LHCN-M2 (cell line): Measurements from ENCODE around the gene TEN1. TPM values are rescaled to one million over a fixed set of nuclear protein-coding genes. Genes with fewer than 3 reads are reported as not detected.

Source experiments
- DNase-seq: peaks from one replicate; pipeline ENCODE4 v3.0.0-alpha.2; 2012; ENCODE audit warnings: low read depth
- total RNA-seq: library from RNA; depleted of rRNA; stranded (reverse); fragments of >200 nt; gene quantifications from 2 replicates; pipeline ENCODE4 v1.2.3, GENCODE V29; 2014

Gene TEN1
- total RNA-seq, 1 experiment from 2014 or later: 18.5 TPM

DNA sequence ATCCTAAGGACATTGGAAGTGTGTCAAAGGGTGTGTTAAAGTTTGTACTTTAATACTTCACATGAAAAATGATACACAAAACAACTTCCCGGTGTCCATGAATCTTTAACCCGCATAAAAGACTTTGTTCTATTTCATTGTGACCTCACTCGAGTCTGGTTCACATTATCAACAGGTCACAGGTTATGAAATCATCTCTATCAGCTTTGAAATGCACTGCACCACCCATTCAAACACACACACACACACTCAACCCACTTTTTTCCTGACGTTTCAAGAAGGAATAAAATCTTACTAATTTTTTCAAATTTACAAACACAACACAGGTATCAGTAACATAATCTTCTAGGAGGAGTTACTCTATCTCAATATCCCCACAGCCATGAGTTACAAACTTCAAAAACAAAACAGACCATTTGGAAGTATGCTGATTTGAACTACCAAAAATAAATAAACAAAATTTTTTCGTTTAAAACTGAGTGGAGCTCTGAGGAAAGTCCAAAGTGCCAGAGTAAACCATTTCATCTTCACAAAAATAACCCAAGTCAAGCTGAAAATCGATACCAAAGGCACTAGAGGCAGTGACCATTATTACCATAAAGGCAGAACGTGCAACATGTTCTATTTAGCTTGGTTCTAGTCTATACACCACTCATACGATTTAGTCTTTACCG, 2.7 kb upstream of the TEN1 start:
- DNase-seq: no peak

DNA sequence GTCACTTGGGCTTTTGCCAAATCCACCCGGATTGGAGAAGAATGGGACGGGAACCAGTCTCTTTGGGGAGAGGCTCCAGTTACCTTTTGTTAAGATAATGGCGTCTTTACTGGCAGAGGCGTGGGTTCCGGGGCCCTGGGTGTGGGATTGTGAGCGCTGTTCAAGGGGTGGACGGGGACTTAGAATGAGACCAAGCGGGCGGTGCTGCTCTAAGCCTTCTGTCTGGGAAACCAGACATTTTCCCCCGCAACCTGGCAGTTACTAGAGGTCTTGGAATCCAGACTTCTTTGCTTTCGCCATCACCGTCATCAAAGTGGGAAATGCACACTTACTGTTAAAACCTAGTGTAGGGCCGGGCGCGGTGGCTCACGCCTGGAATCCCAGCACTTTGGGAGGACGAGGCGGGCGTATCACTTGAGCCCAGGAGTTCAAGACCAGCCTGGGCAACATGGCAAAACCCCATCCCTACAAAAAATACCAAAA, 706 bp downstream of the TEN1 start:
- DNase-seq: no peak

DNA sequence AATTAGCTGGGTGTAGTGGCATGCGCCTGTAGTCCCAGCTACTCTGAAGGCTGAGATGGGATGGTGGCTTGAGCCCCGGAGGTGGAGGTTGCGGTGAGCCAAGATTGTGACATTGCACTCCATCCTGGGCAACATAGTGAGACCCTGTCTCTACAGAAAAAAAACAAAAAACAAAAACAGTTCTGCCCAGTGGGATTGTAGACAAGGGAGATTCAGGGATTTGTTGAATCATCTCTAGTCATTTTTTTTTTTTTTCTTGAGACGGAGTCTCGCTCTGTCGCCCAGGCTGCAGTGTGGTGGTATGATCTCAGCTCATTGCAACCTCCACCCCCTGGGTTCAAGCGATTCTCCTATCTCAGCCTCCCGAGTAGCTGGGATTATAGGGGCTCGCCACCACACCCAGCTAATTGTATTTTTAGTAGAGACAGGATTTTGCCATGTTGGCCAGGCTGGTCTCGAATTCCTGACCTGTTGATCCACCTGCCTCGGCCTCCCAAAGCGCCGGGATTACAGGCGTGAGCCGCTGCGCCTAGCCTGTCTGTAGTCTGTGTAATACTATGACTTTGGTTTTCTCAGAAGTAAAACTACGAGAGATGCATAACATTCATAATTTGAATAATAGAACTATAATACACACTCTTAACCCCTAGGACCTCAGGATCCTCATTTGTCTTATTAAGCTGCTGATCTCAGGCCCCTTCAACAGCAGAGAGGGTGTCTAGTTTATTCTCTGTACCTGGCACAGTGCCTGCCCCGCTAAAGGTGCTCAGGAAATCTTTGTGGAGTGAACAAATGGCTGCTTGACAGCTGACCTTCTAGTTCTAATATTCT, 1.4 kb downstream of the TEN1 start:
- DNase-seq: no peak

DNA sequence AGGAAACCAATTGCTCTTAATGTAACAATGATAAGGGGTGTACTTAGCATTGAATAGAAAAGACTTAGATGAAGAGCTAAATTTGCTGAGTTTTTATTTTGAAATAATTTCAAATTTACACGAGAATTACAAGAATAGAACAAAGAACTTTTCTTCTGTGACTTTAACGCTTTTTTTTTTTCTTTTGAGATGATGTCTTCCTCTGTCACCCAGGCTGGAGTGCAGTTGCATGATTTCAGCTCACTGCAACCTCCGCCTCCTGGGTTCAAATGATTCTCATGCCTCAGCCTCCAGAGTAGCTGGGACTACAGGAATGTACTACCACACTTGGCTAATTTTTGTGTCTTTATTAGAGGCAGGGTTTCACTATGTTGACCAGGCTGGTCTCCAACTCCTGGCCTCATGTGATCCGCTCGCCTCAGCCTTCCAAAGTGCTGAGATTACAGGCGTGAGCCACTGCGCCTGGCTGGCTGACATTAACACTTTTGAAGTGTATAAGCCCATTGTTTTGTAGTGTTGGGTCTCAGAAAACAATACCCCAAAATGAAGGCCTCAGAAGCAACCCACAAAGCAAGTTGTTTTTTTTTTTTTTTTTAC, 2.1 kb downstream of the TEN1 start:
- DNase-seq: no peak

DNA sequence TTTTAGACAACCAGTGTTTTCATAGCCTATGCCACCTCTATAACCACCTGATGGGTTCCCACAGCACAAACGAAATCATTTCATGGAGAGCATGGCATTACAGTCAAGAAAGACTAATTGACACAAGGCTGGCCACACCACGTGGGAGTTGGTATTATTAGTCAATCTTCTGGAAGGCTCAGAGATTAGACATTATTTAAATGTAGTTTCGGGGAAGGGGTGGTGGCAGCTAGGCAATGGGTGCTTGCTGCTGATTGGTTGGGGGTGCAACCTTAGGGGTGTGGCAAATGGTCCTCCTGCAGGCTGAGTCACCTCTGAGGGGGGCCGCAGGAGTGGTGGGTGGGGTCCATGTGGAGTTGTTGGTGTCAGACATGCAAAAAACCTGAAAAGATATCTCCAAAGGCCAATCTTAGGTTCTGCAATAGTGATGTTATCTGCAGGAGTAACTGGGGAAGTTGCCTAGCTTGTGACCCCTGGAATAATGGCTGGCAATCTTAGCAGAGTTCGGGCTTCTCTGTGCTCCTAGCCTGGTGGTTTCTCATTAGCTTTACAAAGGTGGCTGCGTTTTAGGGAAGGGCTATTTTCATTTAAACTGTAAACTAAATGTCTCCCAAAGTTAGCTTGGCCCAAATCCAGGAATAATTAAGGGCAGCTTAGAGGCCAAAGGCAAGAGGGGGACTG, 4.6 kb downstream of the TEN1 start:
- no peak for DNase-seq

DNA sequence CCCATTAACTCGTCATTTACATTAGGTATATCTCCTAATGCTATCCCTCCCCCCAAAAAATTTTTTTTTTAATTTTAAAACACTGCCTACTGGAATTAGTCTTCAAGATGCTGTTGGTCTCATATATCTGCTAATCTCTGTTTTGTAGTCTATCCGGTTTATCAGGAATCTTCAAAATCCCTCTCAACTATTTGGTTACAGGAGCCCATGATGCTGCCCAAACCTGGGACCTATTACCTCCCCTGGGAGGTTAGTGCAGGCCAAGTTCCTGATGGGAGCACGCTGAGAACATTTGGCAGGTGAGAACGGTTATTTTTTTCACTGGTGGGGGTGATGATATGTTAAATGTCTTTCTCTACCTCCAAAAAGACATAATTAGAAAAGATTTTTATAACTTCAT, 6.9 kb downstream of the TEN1 start:
- DNase-seq: no peak

DNA sequence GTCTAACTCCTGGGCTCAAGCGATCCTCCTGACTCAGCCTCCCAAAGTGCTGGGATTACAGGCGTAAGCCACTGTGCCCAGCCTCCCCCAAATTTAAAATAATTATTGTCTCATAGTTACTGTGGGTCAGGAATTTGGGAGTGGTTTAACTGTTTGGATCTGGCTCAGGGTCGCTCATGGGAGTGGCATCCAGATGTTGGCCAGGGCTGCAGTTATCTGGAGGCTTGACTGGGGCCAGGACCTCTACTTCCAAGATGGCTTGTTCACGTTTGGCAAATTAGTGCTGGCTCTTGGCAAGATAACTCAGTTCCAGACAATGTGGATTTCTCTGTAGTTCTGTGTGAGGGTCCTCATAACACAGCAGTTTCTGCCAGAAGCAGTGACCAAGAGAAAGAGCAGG, 8.0 kb downstream of the TEN1 start:
- DNase-seq: no peak

DNA sequence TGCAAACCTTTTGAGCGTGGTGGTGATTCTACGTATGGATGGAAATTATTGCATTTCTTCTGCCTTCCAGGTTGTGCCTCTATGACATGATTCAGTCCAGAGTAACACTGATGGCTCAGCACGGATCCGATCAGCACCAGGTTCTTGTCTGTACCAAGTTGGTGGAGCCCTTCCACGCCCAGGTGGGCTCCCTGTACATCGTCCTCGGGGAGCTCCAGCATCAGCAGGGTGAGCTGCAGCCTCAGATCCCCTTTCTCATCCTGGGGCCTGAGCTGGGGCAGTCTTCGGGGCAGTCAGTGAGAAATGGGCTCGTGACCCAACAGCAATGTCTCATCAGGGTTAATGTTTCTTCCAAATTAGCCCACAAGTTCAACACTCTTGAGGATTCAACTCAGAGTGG, 12.4 kb downstream of the TEN1 start:
- DNase-seq: no peak

DNA sequence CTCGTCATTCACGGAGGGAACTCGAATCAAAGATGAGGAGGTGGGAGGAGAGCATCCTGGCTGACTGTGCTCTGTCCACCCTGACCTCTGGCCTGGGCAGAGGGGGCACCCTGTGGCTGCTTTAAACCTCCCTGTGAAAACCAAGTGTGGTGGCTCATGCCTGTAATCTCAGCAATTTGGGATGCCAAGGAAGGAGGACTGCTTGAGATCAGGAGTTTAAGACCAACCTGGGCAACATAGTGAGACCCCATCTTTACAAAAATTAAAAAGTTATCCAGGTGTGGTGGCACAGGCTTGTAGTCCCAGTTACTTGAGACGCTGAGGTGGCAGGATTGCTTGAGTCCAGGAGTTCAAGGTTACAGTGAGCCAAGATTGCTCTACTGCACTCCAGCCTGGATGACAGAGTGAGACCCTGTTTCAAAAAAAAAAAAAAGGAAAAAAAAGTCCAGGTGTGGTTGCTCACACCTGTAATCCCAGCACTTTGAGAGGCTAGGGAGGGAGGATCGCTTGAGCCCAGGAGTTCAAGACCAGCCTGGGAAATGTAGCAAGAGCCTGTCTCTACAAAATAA, 15.8 kb downstream of the TEN1 start:
- no peak for DNase-seq

DNA sequence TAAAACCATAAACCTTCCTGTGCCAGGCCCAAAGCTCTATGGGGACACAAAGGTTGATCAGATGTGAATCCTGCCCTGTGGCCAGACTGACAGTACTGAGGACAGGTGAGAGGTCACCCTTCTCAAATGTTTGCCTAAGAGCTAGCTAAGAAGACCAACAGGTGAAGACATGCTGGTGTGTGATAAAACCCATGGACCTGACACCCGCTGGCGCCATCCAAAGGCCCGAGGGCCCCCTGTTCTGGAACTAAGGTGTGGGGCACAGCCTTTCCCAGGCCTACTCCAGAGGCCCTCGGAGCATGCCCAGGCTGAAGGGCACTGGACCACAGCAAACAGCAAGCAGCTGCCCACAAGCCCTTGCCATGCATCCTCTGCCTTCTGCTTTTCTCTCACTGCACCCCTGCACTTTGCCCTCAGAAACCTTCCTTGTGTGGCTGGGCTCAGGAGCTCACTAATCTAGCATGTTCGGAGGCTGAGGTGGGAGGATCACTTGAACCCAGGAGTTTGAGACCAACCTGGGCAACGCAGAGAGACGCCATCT, 16.4 kb downstream of the TEN1 start:
- no peak for DNase-seq

DNA sequence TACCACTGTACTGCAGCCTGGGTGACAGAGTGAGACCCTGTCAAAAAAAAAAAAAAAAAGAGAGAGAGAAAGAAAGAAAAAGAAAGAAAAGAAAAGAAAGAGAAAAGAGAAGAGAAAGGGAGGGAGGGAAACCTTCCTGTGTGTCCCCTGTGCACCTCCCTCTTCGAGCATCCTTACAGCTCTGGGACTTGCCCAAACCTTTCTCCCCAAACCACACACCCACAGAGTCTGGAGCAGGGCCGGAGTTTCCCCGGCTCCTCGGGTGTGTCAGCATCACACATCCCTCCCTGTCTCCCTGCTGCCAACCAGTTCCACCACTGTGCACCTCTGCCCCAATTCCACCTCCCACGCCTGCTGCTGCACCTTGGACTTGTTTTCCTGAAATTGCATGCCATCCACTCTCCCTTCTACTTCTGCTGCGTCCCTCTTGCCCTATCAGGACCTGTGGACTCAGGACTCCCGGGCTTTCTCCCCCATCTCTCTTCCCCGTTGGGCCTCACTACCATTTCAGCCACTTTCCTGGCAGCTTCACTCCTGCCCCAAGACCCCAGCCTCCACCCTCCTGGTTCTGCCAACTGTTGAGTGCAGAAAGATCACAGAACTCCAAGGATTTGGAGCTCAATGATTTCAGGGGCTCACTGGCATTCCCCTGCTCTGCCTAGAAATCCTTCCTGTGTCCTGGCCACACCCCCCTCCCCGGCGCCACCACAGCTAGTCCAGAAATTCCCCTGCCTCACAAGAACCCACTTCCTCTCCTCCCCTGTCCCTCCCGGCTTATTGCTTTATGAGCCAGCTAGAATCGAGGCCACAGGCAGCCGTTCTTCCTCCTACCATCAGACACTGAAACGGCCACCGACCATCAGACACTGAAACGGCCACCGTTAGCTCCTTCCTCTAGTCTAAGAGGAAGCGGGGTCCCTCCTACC, 17.9 kb downstream of the TEN1 start:
- DNase-seq: no peak

DNA sequence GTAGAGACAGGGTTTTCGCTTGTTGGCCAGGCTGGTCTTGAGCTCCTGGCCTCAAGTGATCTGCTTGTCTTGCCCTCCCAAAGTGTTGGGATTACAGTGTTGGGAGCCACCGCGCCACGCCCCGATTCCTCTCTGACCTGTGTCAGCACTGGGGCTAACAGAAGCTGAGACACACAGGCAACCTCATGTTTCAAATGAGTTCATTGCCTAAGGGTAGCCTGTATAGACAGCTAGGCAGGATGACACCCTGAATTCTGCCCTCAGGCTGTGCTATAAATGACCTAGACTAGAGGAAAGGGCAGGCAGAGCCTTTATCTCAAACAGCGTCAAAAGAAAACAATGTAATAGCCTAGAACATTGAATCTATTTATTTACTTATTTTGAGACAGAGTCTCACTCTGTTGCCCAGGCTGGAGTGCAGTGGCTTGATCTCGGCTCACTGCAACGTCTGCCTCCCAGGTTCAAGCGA, 19.3 kb downstream of the TEN1 start:
- no peak for DNase-seq

DNA sequence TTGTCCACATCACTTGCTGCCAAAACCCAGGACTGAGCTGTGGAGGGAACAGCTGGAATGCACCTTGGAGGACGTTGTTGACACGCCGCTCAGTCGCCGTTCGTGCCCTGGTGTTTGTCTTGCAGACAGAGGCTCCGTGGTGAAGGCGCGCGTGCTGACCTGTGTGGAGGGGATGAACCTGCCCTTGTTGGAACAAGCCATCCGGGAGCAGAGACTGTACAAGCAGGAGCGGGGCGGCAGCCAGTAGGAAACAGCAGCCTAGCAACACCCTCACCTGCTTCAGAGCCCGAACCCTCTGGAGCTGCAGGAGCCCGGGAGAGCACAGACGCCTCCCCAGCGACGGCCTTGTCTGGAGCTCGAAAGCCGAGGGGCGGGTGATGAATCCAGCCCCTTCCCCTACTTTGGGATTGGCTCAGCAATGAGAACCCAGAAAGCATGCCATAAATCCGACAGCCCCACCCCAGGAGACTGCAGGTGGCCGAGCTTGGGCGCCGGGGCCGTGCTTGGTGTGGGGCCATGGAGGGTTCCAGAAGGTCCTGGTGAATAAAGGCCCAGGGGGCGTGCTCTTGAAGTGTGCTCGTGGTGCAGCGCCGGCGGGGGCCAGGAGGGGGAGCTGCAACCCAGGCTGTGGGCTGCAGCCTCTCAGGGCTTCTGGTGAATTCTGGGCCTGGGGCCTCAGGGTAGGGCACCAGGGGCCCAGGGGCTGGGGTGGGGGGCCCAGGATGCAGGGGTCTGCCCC, 21.1 kb downstream of the TEN1 start:
- no peak for DNase-seq

DNA sequence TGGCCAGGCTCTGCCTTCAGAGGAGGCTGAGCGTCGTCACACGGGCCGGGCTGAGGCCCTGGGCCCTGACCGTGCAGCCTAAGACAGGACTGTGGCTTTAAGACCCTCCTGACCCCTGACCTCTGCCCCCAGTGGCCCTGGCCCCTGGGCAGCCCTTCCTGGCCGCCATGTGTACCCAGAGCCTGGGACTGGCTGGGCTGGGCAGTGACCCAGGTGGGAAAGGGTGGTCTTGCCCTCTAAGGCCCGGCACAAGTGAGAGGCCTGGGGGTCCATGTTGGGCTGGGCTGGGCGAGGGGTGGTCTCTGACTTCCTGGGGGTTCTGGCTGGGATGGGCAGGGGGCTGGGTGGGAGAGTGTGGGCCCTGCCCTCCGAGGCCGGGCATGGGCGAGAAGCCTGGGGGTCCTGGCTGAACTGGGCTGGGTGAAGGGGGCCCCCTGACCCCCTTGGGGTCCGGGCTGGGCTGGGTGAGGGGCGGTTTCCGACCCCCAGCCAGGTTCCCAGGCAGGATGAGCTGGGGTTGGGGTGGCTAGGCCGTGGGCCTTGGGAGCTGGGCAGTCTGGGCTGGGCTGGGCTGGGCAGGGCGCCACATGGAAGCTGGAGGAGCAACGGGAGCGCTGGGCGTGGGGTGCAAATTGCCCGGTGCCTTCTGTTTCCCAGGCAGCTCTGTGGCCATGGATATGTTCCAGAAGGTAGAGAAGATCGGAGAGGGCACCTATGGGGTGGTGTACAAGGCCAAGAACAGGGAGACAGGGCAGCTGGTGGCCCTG, 21.9 kb downstream of the TEN1 start, which contains the start of gene CDK3:
CDK3 (plus strand) TSS at position 101 of the 767 bp plus-strand sequence; CDS start at position 672, 571 bp downstream.
- DNase-seq: no peak

DNA sequence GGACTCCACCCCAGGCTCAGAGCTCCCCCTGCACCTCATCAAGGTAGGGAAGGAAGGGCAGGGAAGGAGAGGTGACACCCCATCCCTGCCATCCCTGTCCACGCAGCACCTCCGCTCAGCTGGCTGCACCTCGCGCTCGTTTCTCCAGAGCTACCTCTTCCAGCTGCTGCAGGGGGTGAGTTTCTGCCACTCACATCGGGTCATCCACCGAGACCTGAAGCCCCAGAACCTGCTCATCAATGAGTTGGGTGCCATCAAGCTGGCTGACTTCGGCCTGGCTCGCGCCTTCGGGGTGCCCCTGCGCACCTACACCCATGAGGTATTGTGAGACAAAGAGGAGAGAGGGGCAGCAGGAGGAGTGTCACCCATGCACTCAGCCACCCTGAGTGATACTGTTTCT, 23.1 kb downstream of the TEN1 start:
- DNase-seq: no peak

DNA sequence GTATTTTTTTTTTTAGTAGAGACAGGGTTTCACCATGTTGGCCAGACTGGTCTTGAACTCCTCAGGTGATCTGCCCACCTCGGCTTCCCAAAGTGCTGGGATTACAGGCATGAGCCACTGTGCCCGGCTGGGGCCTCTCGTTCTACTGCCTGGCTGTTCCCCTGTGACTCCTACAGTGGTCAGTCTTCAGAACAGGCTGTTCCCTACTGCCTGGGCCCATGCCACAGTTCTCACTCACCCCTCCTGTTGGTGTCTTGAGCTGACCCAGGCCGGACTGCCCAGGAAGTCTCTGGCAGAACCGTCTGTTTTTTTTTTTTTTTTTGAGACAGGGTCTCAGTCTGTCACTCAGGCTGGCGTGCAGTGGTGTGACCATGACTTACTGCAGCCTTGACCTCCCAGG, 24.9 kb downstream of the TEN1 start:
- DNase-seq: no peak

DNA sequence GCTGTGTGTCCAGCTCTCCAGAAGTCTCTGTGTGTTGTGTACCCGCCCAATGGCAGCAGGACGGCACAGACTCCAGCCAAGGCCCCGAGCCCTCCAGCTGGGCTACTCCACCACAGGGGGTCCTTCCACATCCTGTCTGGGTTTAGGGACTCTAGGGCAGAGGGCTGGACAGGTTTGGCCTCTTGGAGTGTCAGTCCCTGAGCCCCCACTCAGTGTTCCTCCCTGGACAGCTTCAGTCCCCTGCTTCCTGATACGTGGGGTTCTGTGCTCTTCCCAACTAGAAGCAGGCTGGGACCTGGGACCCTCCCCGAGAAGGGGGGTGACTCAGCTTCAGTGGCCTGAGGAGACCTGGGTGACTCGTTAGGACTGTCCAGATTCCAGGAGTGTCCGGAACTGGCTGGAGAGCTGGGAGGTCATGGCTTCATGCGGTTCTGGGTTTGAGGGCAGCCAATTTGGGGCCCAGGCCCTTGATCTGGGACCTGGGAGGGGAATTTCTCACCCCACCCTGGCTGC, 25.8 kb downstream of the TEN1 start:
- no peak for DNase-seq
